Spinal cord (tissue), 10 donors: ENCODE results near the gene PYGM. TPM values are rescaled to one million over a fixed set of nuclear protein-coding genes. Genes with fewer than 3 reads are reported as not detected.

Experiments used
- DNase-seq, 6 donors: peaks; one replicate each; pipeline versions ENCODE4 v3.0.0 to v3.0.0-alpha.2; 2013 to 2015; ENCODE audit warnings: low spot score in 6 of 6, low read depth in 4 of 6
- H3K27ac ChIP-seq: one replicate; pipeline ENCODE4 v1.5.1; 2013; ENCODE audit warnings: low read depth, low read length, control low read depth
- H3K27me3 ChIP-seq: one replicate; pipeline ENCODE4 v1.6.1; 2013; ENCODE audit warnings: low read length; ENCODE audit not compliant: control insufficient read depth, insufficient read depth
- H3K36me3 ChIP-seq: one replicate; pipeline ENCODE4 v1.6.1; 2013; ENCODE audit warnings: low read length; ENCODE audit not compliant: control insufficient read depth, insufficient read depth
- H3K4me1 ChIP-seq: one replicate; pipeline ENCODE4 v1.6.1; 2013; ENCODE audit warnings: low read length; ENCODE audit not compliant: control insufficient read depth, insufficient read depth
- H3K4me3 ChIP-seq: one replicate; pipeline ENCODE4 v1.5.1; 2013; ENCODE audit warnings: low read depth, low read length, control low read depth
- H3K9me3 ChIP-seq: one replicate; pipeline ENCODE4 v1.6.1; 2013; ENCODE audit warnings: low read length; ENCODE audit not compliant: control insufficient read depth, insufficient read depth
- WGBS: methylation state at CpG from one replicate; pipeline ENCODE4 v1.1.5; 2013; ENCODE audit warnings: missing lambda C conversion rate; ENCODE audit not compliant: insufficient coverage; 5-methylcytosine and 5-hydroxymethylcytosine counted together
- polyA plus RNA-seq, 2 donors: library from polyadenylated mRNA; unstranded; fragments of 120-200 nt; gene quantifications; one replicate each; pipeline ENCODE4 v1.2.1, GENCODE V29; 2013; ENCODE audit not compliant: insufficient read length in 2 of 2
- total RNA-seq, 2 donors: library from RNA; depleted of rRNA in 1 of 2; stranded (reverse); fragments of 120-200 nt in 1 of 2; fragments of >200 nt in 1 of 2; gene quantifications; one replicate each; pipeline versions ENCODE4 v1.2.3 to v1.2.4, GENCODE V29; 2013 to 2014
- donor health status: healthy.

The PYGM gene
- total and polyA plus RNA-seq, 4 donors = 8.3 to 13.6 (median 11.5) TPM

DNA sequence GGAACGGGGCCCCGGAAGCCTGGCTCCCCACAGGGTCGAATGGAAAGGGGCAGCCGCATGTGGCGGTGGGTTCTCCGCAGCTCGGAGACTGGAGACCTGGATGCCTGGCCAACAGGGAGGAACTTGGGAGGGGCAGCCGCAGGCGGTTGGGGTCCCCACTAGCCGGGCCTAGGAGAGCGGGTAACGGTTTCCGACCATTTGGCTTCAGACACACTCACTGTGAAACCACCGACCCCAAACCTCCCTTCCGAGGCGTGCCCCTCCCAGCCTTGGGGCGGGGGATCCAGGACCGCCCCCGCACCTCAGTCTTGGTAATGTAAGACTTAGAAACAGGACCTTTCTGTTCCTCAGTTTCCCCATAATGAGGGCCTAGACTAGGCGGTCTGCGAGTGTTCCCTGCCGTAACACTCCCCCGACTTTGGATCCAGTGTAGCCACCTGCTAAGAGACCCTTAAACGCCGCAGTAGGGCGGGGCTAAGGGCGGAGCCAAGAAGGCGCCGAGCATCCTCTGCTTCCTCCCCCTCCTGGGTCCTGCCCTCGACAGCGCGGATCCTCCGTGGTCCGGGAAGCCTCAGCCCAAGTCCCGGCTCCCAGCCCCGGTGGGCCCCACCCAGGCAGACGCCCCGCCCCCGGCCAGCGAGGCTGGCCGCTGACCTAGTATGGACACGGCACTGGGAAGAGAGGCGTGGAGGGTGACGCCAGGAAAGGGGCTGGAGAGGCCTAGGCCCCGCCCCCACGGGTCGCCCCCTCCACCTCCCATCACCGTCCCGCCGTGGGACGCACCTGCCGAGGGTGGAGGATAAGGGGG is 14.0 kb downstream of the PYGM start:
- 0% methylated on average over 40 of the region's 52 CpGs for WGBS
- peak in 2 of 6 donors; percentile 87 to 92 for DNase-seq
- Histone ChIP-seq H3K4me3 (peak overlapping the region; percentile 54), H3K36me3 (peaks cover 15% of the 10 kb centered on the region), H3K27ac (peak overlapping the region; percentile 76), H3K9me3 (no peaks in the 10 kb centered on the region), H3K4me1 (peaks cover 52% of the 10 kb centered on the region), H3K27me3 (peaks cover 31% of the 10 kb centered on the region)

GRCh38 chr11:64745189-64745520 is 14.6 kb downstream of the PYGM start:
- Histone ChIP-seq H3K36me3 (peaks cover 19% of the 10 kb centered on the region), H3K4me1 (peaks cover 52% of the 10 kb centered on the region), H3K4me3 (peak overlapping the region; percentile 54), H3K27ac (peak overlapping the region; percentile 76), H3K27me3 (peaks cover 31% of the 10 kb centered on the region), H3K9me3 (no peaks in the 10 kb centered on the region)
- WGBS = 0% methylated on average over 20 of the region's 20 CpGs
- peak in 2 of 6 donors; percentile 73 to 76 for DNase-seq

DNA sequence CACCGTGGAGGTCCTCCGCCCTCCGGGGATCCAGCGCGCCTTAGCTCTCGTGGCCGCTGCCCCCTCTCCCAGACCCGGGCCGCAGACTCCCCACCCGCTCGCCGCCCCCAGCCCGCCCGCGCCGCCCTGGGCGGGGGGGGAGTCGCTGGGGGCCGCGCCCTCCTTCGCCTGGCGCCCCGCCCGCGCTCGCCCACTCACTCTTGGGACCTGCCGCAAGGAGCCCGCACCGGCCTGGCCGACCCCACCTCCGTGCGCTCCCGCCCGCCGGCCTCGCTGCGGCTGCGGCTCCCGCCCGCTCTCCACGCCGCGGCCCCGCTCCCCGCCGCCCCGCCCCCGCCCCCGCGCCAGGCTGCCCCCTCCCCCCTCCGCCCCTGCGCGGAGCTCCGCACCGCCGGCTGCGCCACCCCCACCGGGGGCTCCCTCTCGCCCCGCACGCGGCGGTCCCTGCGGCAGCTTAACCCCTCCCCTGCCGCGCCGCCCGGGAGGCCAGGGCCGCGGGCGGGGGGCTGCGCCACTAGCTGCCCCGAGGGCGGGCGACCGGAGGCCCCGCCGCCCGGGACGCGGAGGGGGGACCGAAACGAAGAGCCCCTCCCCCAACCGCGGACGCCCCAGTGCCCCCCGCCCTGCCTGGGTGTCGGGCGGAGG is 15.1 kb downstream of the PYGM start:
- H3K27ac ChIP-seq = peak overlapping the region; percentile 76
- peaks cover 23% of the 10 kb centered on the region for H3K36me3 ChIP-seq
- WGBS = 0% methylated on average over 66 of the region's 89 CpGs
- DNase-seq = peak in 1 of 6 donors; percentile 69
- H3K9me3 ChIP-seq = no peaks in the 10 kb centered on the region
- peaks cover 31% of the 10 kb centered on the region for H3K27me3 ChIP-seq
- peak overlapping the region; percentile 54 for H3K4me3 ChIP-seq
- H3K4me1 ChIP-seq = peaks cover 52% of the 10 kb centered on the region

GRCh38 chr11:64743591-64744543 is 15.9 kb downstream of the PYGM start, which contains the start of gene RASGRP2:
TSS of gene RASGRP2 (minus strand) at chr11:64744142. CDS start at chr11:64742866, 1,276 bp downstream.
- Histone ChIP-seq H3K4me1 (peaks cover 52% of the 10 kb centered on the region), H3K9me3 (no peaks in the 10 kb centered on the region), H3K27ac (peak within 1 kb of the TSS; percentile 47), H3K36me3 (peaks cover 31% of the 10 kb centered on the region), H3K4me3 (peak within 1 kb of the TSS; percentile 54), H3K27me3 (peaks cover 31% of the 10 kb centered on the region)
- DNase-seq = peak in 2 of 6 donors; percentile 64 to 70
- WGBS = 3% methylated on average over 56 of the region's 57 CpGs

GRCh38 chr11:64742889-64743590 is 16.7 kb downstream of the PYGM start:
- Histone ChIP-seq H3K4me1 (peaks cover 52% of the 10 kb centered on the region), H3K27me3 (peaks cover 31% of the 10 kb centered on the region), H3K9me3 (no peaks in the 10 kb centered on the region), H3K36me3 (peaks cover 31% of the 10 kb centered on the region), H3K4me3 (peak overlapping the region; percentile 47), H3K27ac (peak overlapping the region; percentile 47)
- DNase-seq = peak in 1 of 6 donors; percentile 51
- under 1% methylated on average over 49 of the region's 58 CpGs for WGBS

GRCh38 chr11:64742087-64742888 is 17.5 kb downstream of the PYGM start:
- no peak overlapping the region for H3K27ac ChIP-seq
- no peaks in the 10 kb centered on the region for H3K9me3 ChIP-seq
- H3K36me3 ChIP-seq = peaks cover 33% of the 10 kb centered on the region
- WGBS = 14% methylated on average over 48 of the region's 54 CpGs
- H3K27me3 ChIP-seq = peaks cover 31% of the 10 kb centered on the region
- H3K4me1 ChIP-seq = peaks cover 52% of the 10 kb centered on the region
- H3K4me3 ChIP-seq = peak overlapping the region; percentile 26
- peak in 1 of 6 donors; percentile 10 for DNase-seq

GRCh38 chr11:64741375-64742086 is 18.2 kb downstream of the PYGM start:
- DNase-seq = no peak
- Histone ChIP-seq H3K4me1 (peaks cover 50% of the 10 kb centered on the region), H3K9me3 (no peaks in the 10 kb centered on the region), H3K4me3 (peak overlapping the region; percentile 26), H3K27me3 (peaks cover 31% of the 10 kb centered on the region), H3K36me3 (peaks cover 39% of the 10 kb centered on the region), H3K27ac (no peak overlapping the region)
- 51% methylated on average over 24 of the region's 24 CpGs for WGBS

DNA sequence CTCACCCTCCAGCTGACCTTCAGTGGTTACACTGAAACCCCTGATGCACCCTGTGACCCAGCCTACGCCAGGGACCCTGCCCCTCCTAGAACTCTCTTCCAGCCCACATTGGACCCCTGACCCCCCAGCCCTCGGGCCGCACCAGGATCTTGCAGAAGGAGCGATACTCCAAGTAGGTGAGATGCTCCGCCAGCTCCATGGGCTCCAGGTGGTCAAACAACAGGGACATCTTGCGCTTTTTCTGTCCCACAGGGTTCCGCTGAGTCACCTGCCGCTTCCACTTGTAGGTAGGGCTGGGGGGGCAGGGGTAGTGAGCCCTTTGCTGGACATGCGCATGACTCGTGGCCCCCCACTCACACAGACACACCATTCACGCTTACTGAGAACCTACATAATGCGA is 19.9 kb downstream of the PYGM start:
- Histone ChIP-seq H3K9me3 (no peaks in the 10 kb centered on the region), H3K4me1 (peaks cover 34% of the 10 kb centered on the region), H3K27me3 (peaks cover 31% of the 10 kb centered on the region), H3K4me3 (no peak overlapping the region), H3K27ac (no peak overlapping the region), H3K36me3 (peaks cover 56% of the 10 kb centered on the region)
- WGBS = 96% methylated on average over 8 of the region's 12 CpGs
- no peak for DNase-seq
